ENCODE data around the gene FRS2. TPM values are rescaled to one million over a fixed set of nuclear protein-coding genes. Genes with fewer than 3 reads are reported as not detected.

Gene FRS2
- total RNA-seq, 4 donors from 2014 or later: 36.5 to 60.3 (median 43.8) TPM

GRCh38 chr12:69610729-69611128 is 140.5 kb downstream of the FRS2 start, which contains the start of gene LRRC10:
LRRC10 (minus strand) TSS chr12:69610907; CDS start chr12:69610838, 69 bp downstream.
- H3K4me1 ChIP-seq: no peaks in the 10 kb centered on the region
- H3K27ac ChIP-seq (replicated peaks in 1 of 4): no peak within 1 kb of the TSS
- 91% methylated on average over 11 of the region's 11 CpGs for WGBS
- no peaks in the 10 kb centered on the region for H3K9me3 ChIP-seq
- TF ChIP-seq POLR2A (IDR thresholded peaks at IDR 0.05; ENCODE audit: low read depth): no peak
- TF ChIP-seq POLR2AphosphoS5 (IDR thresholded peaks at IDR 0.05): no peak
- TF ChIP-seq CTCF (IDR thresholded peaks at IDR 0.05): no peak
- no peak for TF ChIP-seq EP300 (IDR thresholded peaks at IDR 0.05)
- DNase-seq (ENCODE audit: extremely low spot score): no peak
- H3K27me3 ChIP-seq: no peaks in the 10 kb centered on the region
- intact Hi-C loops (cut with DNase I): no loop called here
- no peaks in the 10 kb centered on the region for H3K36me3 ChIP-seq
- H3K4me3 ChIP-seq: no peak within 1 kb of the TSS

GRCh38 chr12:69613351-69613750 is 143.2 kb downstream of the FRS2 start:
- TF ChIP-seq POLR2A (IDR thresholded peaks at IDR 0.05; ENCODE audit: low read depth) (no peak), POLR2AphosphoS5 (IDR thresholded peaks at IDR 0.05) (no peak), EP300 (IDR thresholded peaks at IDR 0.05) (no peak), CTCF (IDR thresholded peaks at IDR 0.05) (no peak)
- H3K4me1 ChIP-seq: no peaks in the 10 kb centered on the region
- H3K4me3 ChIP-seq: no peak overlapping the region

GRCh38 chr12:69616025-69616424 is 145.8 kb downstream of the FRS2 start:
- intact Hi-C loops (cut with DNase I): no loop called here
- DNase-seq (ENCODE audit: extremely low spot score): no peak
- H3K27me3 ChIP-seq: no peaks in the 10 kb centered on the region
- H3K27ac ChIP-seq (replicated peaks in 1 of 4): no peak overlapping the region
- no peaks in the 10 kb centered on the region for H3K4me1 ChIP-seq
- TF ChIP-seq POLR2AphosphoS5 (IDR thresholded peaks at IDR 0.05): no peak
- TF ChIP-seq EP300 (IDR thresholded peaks at IDR 0.05): no peak
- no peak for TF ChIP-seq CTCF (IDR thresholded peaks at IDR 0.05)
- no peak for TF ChIP-seq POLR2A (IDR thresholded peaks at IDR 0.05; ENCODE audit: low read depth)
- H3K36me3 ChIP-seq: no peaks in the 10 kb centered on the region
- no peaks in the 10 kb centered on the region for H3K9me3 ChIP-seq
- no peak overlapping the region for H3K4me3 ChIP-seq
- WGBS: 74% methylated on average over 14 of the region's 14 CpGs

More at GRCh38 chr12:69613351-69613750, 143.2 kb downstream of the FRS2 start:
- no peak for DNase-seq (ENCODE audit: extremely low spot score)
- Histone ChIP-seq H3K9me3 (no peaks in the 10 kb centered on the region), H3K36me3 (no peaks in the 10 kb centered on the region), H3K27ac (replicated peaks in 1 of 4) (no peak overlapping the region), H3K27me3 (no peaks in the 10 kb centered on the region)
- intact Hi-C loops (cut with DNase I): no loop called here

GRCh38 chr12:69619050-69619449 is 148.9 kb downstream of the FRS2 start:
- H3K4me3 ChIP-seq: no peak overlapping the region
- WGBS: 64% methylated on average over 6 of the region's 6 CpGs
- TF ChIP-seq POLR2A (IDR thresholded peaks at IDR 0.05; ENCODE audit: low read depth) (no peak), POLR2AphosphoS5 (IDR thresholded peaks at IDR 0.05) (no peak), EP300 (IDR thresholded peaks at IDR 0.05) (no peak), CTCF (IDR thresholded peaks at IDR 0.05) (no peak)
- no peaks in the 10 kb centered on the region for H3K9me3 ChIP-seq
- H3K27me3 ChIP-seq: peaks cover 0 to 1% (median 0%) of the 10 kb centered on the region in 4 donors
- no peaks in the 10 kb centered on the region for H3K4me1 ChIP-seq
- no peak for DNase-seq (ENCODE audit: extremely low spot score)
- intact Hi-C loops (cut with DNase I): no loop called here
- H3K36me3 ChIP-seq: no peaks in the 10 kb centered on the region
- no peak overlapping the region for H3K27ac ChIP-seq (replicated peaks in 1 of 4)

GRCh38 chr12:69620077-69620476 is 149.9 kb downstream of the FRS2 start:
- intact Hi-C loops (cut with DNase I): no loop called here
- H3K27ac ChIP-seq (replicated peaks in 1 of 4): no peak overlapping the region
- WGBS: 70% methylated on average over 4 of the region's 4 CpGs

More at GRCh38 chr12:69620077-69620476, 149.9 kb downstream of the FRS2 start:
- Histone ChIP-seq H3K9me3 (no peaks in the 10 kb centered on the region), H3K36me3 (no peaks in the 10 kb centered on the region), H3K4me1 (no peaks in the 10 kb centered on the region), H3K27me3 (peaks cover 0 to 3% (median 0%) of the 10 kb centered on the region in 4 donors), H3K4me3 (no peak overlapping the region)
- DNase-seq (ENCODE audit: extremely low spot score): no peak
- no peak for TF ChIP-seq POLR2A (IDR thresholded peaks at IDR 0.05; ENCODE audit: low read depth)
- TF ChIP-seq CTCF (IDR thresholded peaks at IDR 0.05): no peak
- no peak for TF ChIP-seq EP300 (IDR thresholded peaks at IDR 0.05)
- no peak for TF ChIP-seq POLR2AphosphoS5 (IDR thresholded peaks at IDR 0.05)
